Endothelial cell of umbilical vein (primary cell): ENCODE results near the gene AKAP8. TPM values are rescaled to one million over a fixed set of nuclear protein-coding genes. Genes with fewer than 3 reads are reported as not detected.
"Not testable (repeated sequence)": the region's sequence is repeated elsewhere in the genome, so short reads cannot be mapped to it uniquely, and the experiment has no call there.

Experiments
- BruUV-seq: library from RNA; stranded (reverse); fragments of 400-500 nt; replicated peaks from 2 replicates; lab custom pipeline; 2021; lab: Mats Ljungman, UMichigan
- CTCF ChIA-PET: fragments of 300-600, 350-600 bp; sonication (Branson Sonifier 250); formaldehyde crosslinking; loops from one replicate; lab custom pipeline; 2021; ENCODE audit warnings: antibody characterized with exemption, inconsistent platforms; lab: Charles Lee
- POLR2A ChIA-PET: fragments of 300-600, 350-600 bp; sonication (Branson Sonifier 250); formaldehyde crosslinking; loops from one replicate; lab custom pipeline; 2021; ENCODE audit warnings: antibody characterized with exemption, inconsistent platforms; lab: Charles Lee
- DNase-seq: peaks from one replicate; pipeline ENCODE4 v3.0.0-alpha.2; 2011; ENCODE audit warnings: low read depth, low spot score
- FAIRE-seq: peaks from 2 replicates; lab custom pipeline; 2011; peaks lifted over from hg19 to GRCh38; lab: Jason Lieb, UNC
- H2AFZ ChIP-seq: 2 replicates; pipeline ENCODE4 v1.6.0; 2012; ENCODE audit warnings: low read depth, low read length, control low read depth, inconsistent platforms
- H3K27ac ChIP-seq: 2 replicates; pipeline ENCODE4 v1.5.1; 2011; ENCODE audit warnings: low read depth, mild to moderate bottlenecking, control low read depth, low read length, moderate library complexity; ENCODE audit not compliant: insufficient read depth
- H3K27me3 ChIP-seq, 2 experiments: 2 replicates each; pipeline versions ENCODE4 v1.6.0 to v1.6.1; 2011; ENCODE audit warnings: low read length in 2 of 2, mixed read lengths in 1 of 2; ENCODE audit not compliant: control insufficient read depth in 2 of 2, insufficient read depth in 2 of 2
- H3K36me3 ChIP-seq, 2 experiments: 2 replicates in 1 of 2; 3 replicates in 1 of 2; pipeline ENCODE4 v1.5.1; 2011; ENCODE audit warnings: low read length in 2 of 2, mild to moderate bottlenecking in 1 of 2, moderate library complexity in 1 of 2; ENCODE audit not compliant: control insufficient read depth in 2 of 2, insufficient read depth in 2 of 2; ENCODE audit errors: extremely low read depth in 1 of 2
- H3K4me1 ChIP-seq: 3 replicates; pipeline ENCODE4 v1.5.1; 2011; ENCODE audit warnings: mild to moderate bottlenecking, low read length; ENCODE audit not compliant: control insufficient read depth, insufficient read depth; ENCODE audit errors: extremely low read depth
- H3K4me2 ChIP-seq: 2 replicates; pipeline ENCODE4 v1.6.1; 2011; ENCODE audit warnings: low read length, control low read depth, mixed read lengths; ENCODE audit not compliant: insufficient read depth
- H3K4me3 ChIP-seq, 3 experiments: fragments of 200-600 bp in 1 of 3; sonication (generic), shearing (Covaris generic) in 1 of 3; replicated peaks in 1 of 3; 2 replicates each; pipeline ENCODE4 v1.5.1; 2011 to 2016; ENCODE audit warnings: control low read depth in 3 of 3, low read length in 3 of 3, mild to moderate bottlenecking in 2 of 3, inconsistent platforms in 1 of 3, low read depth in 1 of 3, moderate library complexity in 1 of 3; ENCODE audit not compliant: insufficient read depth in 1 of 3
- H3K79me2 ChIP-seq: 2 replicates; pipeline ENCODE4 v1.6.0; 2012; ENCODE audit warnings: low read length, inconsistent platforms; ENCODE audit not compliant: control insufficient read depth, insufficient read depth
- H3K9ac ChIP-seq: replicated peaks from 2 replicates; pipeline ENCODE3; 2011; ENCODE audit warnings: low read length, control low read depth; ENCODE audit not compliant: insufficient read depth; ENCODE audit errors: extremely low read depth
- H3K9me1 ChIP-seq: replicated peaks from 3 replicates; pipeline ENCODE4 v1.6.0; 2011; ENCODE audit warnings: mild to moderate bottlenecking, low read length; ENCODE audit not compliant: control insufficient read depth, insufficient read depth; ENCODE audit errors: extremely low read depth
- H3K9me3 ChIP-seq: replicated peaks from 2 replicates; pipeline ENCODE4 v1.5.1; 2012; ENCODE audit warnings: low read length, inconsistent platforms; ENCODE audit not compliant: control insufficient read depth, insufficient read depth
- H4K20me1 ChIP-seq: replicated peaks from 2 replicates; pipeline ENCODE3; 2011; ENCODE audit warnings: mild to moderate bottlenecking, low read length; ENCODE audit not compliant: control insufficient read depth, insufficient read depth; ENCODE audit errors: extremely low read depth
- CTCF ChIP-seq, 2 donors: IDR thresholded peaks; 1 replicate in 1 of 2; 2 replicates in 1 of 2; pipeline ENCODE4 v1.5.1; 2011; ENCODE audit warnings: low read length in 2 of 2, mild to moderate bottlenecking in 2 of 2, moderate library complexity in 2 of 2, control low read depth in 1 of 2, inconsistent platforms in 1 of 2, low read depth in 1 of 2; ENCODE audit not compliant: insufficient read depth in 1 of 2; ENCODE audit errors: extremely low read depth in 1 of 2
- FOS ChIP-seq: IDR thresholded peaks from 2 replicates; pipeline ENCODE4 v1.6.1; 2011; ENCODE audit warnings: mild to moderate bottlenecking, low read length, moderate library complexity, borderline replicate concordance; ENCODE audit not compliant: insufficient read depth
- JUN ChIP-seq: IDR thresholded peaks from 2 replicates; pipeline ENCODE4 v1.6.1; 2011; ENCODE audit warnings: borderline replicate concordance, low read depth; ENCODE audit not compliant: insufficient read length, insufficient read depth
- MAX ChIP-seq: IDR thresholded peaks from 2 replicates; pipeline ENCODE4 v1.6.1; 2011; ENCODE audit not compliant: insufficient read depth, insufficient read length
- POLR2A ChIP-seq: IDR thresholded peaks from 2 replicates; pipeline ENCODE4 v1.6.1; 2012; ENCODE audit warnings: low read depth, mild to moderate bottlenecking, control low read depth, low read length
- POLR2AphosphoS5 ChIP-seq: IDR thresholded peaks from 2 replicates; pipeline ENCODE4 v1.6.1; 2012; ENCODE audit warnings: low read depth, mild to moderate bottlenecking, control low read depth, low read length, moderate library complexity; ENCODE audit not compliant: insufficient read depth
- dilution Hi-C: fragments of 300-500 bp; cut with MboI; formaldehyde crosslinking; loops from one replicate; pipeline ENCODE4 v1.15.0; 2019; ENCODE audit warnings: low sequenced_read_pairs; ENCODE audit not compliant: extremely low pct_ligation_motif_present
- intact Hi-C: fragments of 100-400 bp; cut with micrococcal nuclease; formaldehyde crosslinking; loops from one replicate; pipeline ENCODE4 v1.10.0; 2022
- polyA plus RNA-seq, 4 experiments: library from polyadenylated mRNA; depleted of rRNA in 3 of 4; stranded (reverse) in 3 of 4; unstranded in 1 of 4; fragments of >200 nt; gene quantifications; 2 replicates each; pipeline versions ENCODE4 v1.2.1 to v1.2.3, GENCODE V29; 2011 to 2012; ENCODE audit warnings: missing spikeins in 1 of 4
- total RNA-seq: library from RNA; stranded (reverse); gene quantifications from 2 replicates; pipeline ENCODE4 v1.2.3, GENCODE V29; 2021

Gene AKAP8
- total and polyA plus RNA-seq, 2 donors (not counting 3 experiments of a cell fraction or from before 2014, with no cell fraction given), result 16.4 to 44.1 TPM

- no TSS peak for BruUV-seq
- H3K4me1 ChIP-seq, result peaks cover 11% of the 10 kb centered on the region
- ChIA-PET CTCF (interaction anchor here (1.4 kb wide), 1 partner anchor 143 kb away, joined by 4 read pairs; no protein-coding TSS in a partner anchor), POLR2A (no interaction called here)
- H3K79me2 ChIP-seq, result peaks cover 90% of the 10 kb centered on the region
- H3K36me3 ChIP-seq, result peaks cover 6 to 11% of the 10 kb centered on the region in 2 experiments
- dilution Hi-C loops, result no loop called here
- H3K4me2 ChIP-seq, result no peak overlapping the region
- H3K9me1 ChIP-seq, result no peaks in the 10 kb centered on the region
- no peaks in the 10 kb centered on the region for H3K9me3 ChIP-seq
- H3K9ac ChIP-seq, result no peak overlapping the region
- no peaks in the 10 kb centered on the region for H4K20me1 ChIP-seq
- intact Hi-C loops, result no loop called here
- H2AFZ ChIP-seq, result no peak overlapping the region
- FAIRE-seq (no peak), DNase-seq (no peak)
- H3K27me3 ChIP-seq, result no peaks in the 10 kb centered on the region
- no peak overlapping the region for H3K4me3 ChIP-seq
- no peak overlapping the region for H3K27ac ChIP-seq
- TF ChIP-seq POLR2A, result no peak
- TF ChIP-seq FOS, result no peak
- TF ChIP-seq CTCF (IDR thresholded peaks at IDR 0.05; ENCODE audit: extremely low read depth in 1 of 2, insufficient read depth in 1 of 2, low read depth in 1 of 2, low read length in 2 of 2), result no peak
- no peak for TF ChIP-seq JUN
- TF ChIP-seq MAX, result no peak
- no peak for TF ChIP-seq POLR2AphosphoS5
These were observed 33.2 kb upstream of the AKAP8 start for GRCh38 chr19:15412832-15413231.

- BruUV-seq, H4K20me1 ChIP-seq, H2AFZ ChIP-seq, FAIRE-seq, DNase-seq, H3K27ac ChIP-seq, CTCF ChIA-PET, intact Hi-C loops, H3K27me3 ChIP-seq, H3K9me3 ChIP-seq, H3K4me2 ChIP-seq, H3K4me3 ChIP-seq, H3K9me1 ChIP-seq, H3K9ac ChIP-seq, dilution Hi-C loops, H3K4me1 ChIP-seq: not testable (repeated sequence)
- Histone ChIP-seq H3K36me3 (peaks cover 4 to 11% of the 10 kb centered on the region in 2 experiments), H3K79me2 (peaks cover 90% of the 10 kb centered on the region)
- POLR2A ChIA-PET, result interaction anchor here (0.6 kb wide), 1 partner anchor 1538 kb away, joined by 3 read pairs; no protein-coding TSS in a partner anchor
These were observed 31.8 kb upstream of the AKAP8 start for GRCh38 chr19:15411351-15411750.
